Retinal pigment epithelial cell (primary cell): ENCODE measurements around the gene PATL2.
"Not testable (repeated sequence)": the region's sequence is repeated elsewhere in the genome, so short reads cannot be mapped to it uniquely, and the experiment has no call there.

ENCODE experiments used
- DNase-seq: peaks from one replicate; pipeline ENCODE4 v3.0.0-alpha.2; 2010; ENCODE audit warnings: low read depth
- H3K4me3 ChIP-seq: 2 replicates; pipeline ENCODE4 v1.5.1; 2011; ENCODE audit warnings: mild to moderate bottlenecking, low read length, control low read depth, moderate library complexity
- CTCF ChIP-seq: conservative IDR thresholded peaks from 2 replicates; pipeline ENCODE4 v1.5.1; 2011; ENCODE audit warnings: low read depth, low read length, control low read depth, inconsistent platforms

PATL2 gene

GRCh38 chr15:44711096-44711742 is at the start of gene PATL2, which contains the start of gene B2M:
PATL2 (minus strand) TSS chr15:44711323; CDS start chr15:44676490, 34,833 bp downstream.
B2M (plus strand) TSS chr15:44711517; CDS start chr15:44711547, 30 bp downstream.
- TF ChIP-seq CTCF = no peak
- H3K4me3 ChIP-seq = peak within 1 kb of the TSS; percentile 96
- DNase-seq = peak; percentile 83

- no peak overlapping the region for H3K4me3 ChIP-seq
- TF ChIP-seq CTCF = no peak
- DNase-seq = no peak
These were observed 42.2 kb upstream of the PATL2 start for GRCh38 chr15:44753345-44753744.

GRCh38 chr15:44743454-44743853 is 32.3 kb upstream of the PATL2 start:
- not testable (repeated sequence) for H3K4me3 ChIP-seq, DNase-seq

- DNase-seq, H3K4me3 ChIP-seq: not testable (repeated sequence)
These were observed 28.2 kb upstream of the PATL2 start for GRCh38 chr15:44739222-44739847.

- TF ChIP-seq CTCF = peak; percentile 67
- DNase-seq = no peak
These were observed 27.3 kb upstream of the PATL2 start for GRCh38 chr15:44738340-44738984.

GRCh38 chr15:44736181-44736765 is 25.1 kb upstream of the PATL2 start, which contains the start of gene TRIM69:
TRIM69 (plus strand) TSS chr15:44736528; CDS start chr15:44736705, 177 bp downstream.
- no peak for DNase-seq
- H3K4me3 ChIP-seq = no peak within 1 kb of the TSS
- TF ChIP-seq CTCF = no peak

More at GRCh38 chr15:44738340-44738984, 27.3 kb upstream of the PATL2 start:
- no peak overlapping the region for H3K4me3 ChIP-seq

GRCh38 chr15:44735482-44736180 is 24.5 kb upstream of the PATL2 start:
- H3K4me3 ChIP-seq = no peak overlapping the region
- DNase-seq = no peak
- TF ChIP-seq CTCF = no peak
